ENCODE data around the gene TGM3. TPM values are rescaled to one million over a fixed set of nuclear protein-coding genes. Genes with fewer than 3 reads are reported as not detected.

Gene TGM3
- total RNA-seq, 1 donor from 2014 or later, result 1.5 TPM

- Mint-ChIP-seq H3K36me3 (no peaks in the 10 kb centered on the region), H3K4me1 (ENCODE audit: unreplicated experiment) (no peaks in the 10 kb centered on the region), H3K4me3 (no peak overlapping the region), H3K27me3 (no peaks in the 10 kb centered on the region), H3K27ac (no peak overlapping the region), H3K9me3 (no peaks in the 10 kb centered on the region)
- no peak for TF ChIP-seq CTCF (conservative IDR thresholded peaks at IDR 0.05)
- DNase-seq (ENCODE audit: extremely low spot score, unreplicated experiment), result no peak
Measured at GRCh38 chr20:2314759-2315439, 19.1 kb downstream of the TGM3 start.

GRCh38 chr20:2315440-2315778 is 19.6 kb downstream of the TGM3 start:
- Mint-ChIP-seq H3K27me3 (no peaks in the 10 kb centered on the region), H3K27ac (no peak overlapping the region), H3K4me1 (ENCODE audit: unreplicated experiment) (no peaks in the 10 kb centered on the region), H3K4me3 (no peak overlapping the region), H3K9me3 (no peaks in the 10 kb centered on the region), H3K36me3 (no peaks in the 10 kb centered on the region)
- TF ChIP-seq CTCF (conservative IDR thresholded peaks at IDR 0.05), result no peak
- no peak for DNase-seq (ENCODE audit: extremely low spot score, unreplicated experiment)

- no peaks in the 10 kb centered on the region for H3K4me1 Mint-ChIP-seq (ENCODE audit: unreplicated experiment)
- H3K27ac Mint-ChIP-seq, result no peak overlapping the region
- peaks cover 3% of the 10 kb centered on the region for H3K27me3 Mint-ChIP-seq
- TF ChIP-seq CTCF (conservative IDR thresholded peaks at IDR 0.05), result no peak
- DNase-seq (ENCODE audit: extremely low spot score, unreplicated experiment), result no peak
- H3K36me3 Mint-ChIP-seq, result no peaks in the 10 kb centered on the region
- no peaks in the 10 kb centered on the region for H3K9me3 Mint-ChIP-seq
- H3K4me3 Mint-ChIP-seq, result no peak overlapping the region
Measured at GRCh38 chr20:2316847-2317495, 21.2 kb downstream of the TGM3 start.

GRCh38 chr20:2320813-2321658 is 25.2 kb downstream of the TGM3 start:
- Mint-ChIP-seq H3K27me3 (peaks cover 13% of the 10 kb centered on the region), H3K36me3 (no peaks in the 10 kb centered on the region), H3K4me3 (no peak overlapping the region), H3K4me1 (ENCODE audit: unreplicated experiment) (no peaks in the 10 kb centered on the region), H3K27ac (no peak overlapping the region), H3K9me3 (no peaks in the 10 kb centered on the region)
- no peak for TF ChIP-seq CTCF (conservative IDR thresholded peaks at IDR 0.05)
- DNase-seq (ENCODE audit: extremely low spot score, unreplicated experiment), result no peak

- no peaks in the 10 kb centered on the region for H3K36me3 Mint-ChIP-seq
- no peak for TF ChIP-seq CTCF (conservative IDR thresholded peaks at IDR 0.05)
- H3K4me1 Mint-ChIP-seq (ENCODE audit: unreplicated experiment), result no peaks in the 10 kb centered on the region
- H3K27ac Mint-ChIP-seq, result no peak overlapping the region
- no peaks in the 10 kb centered on the region for H3K9me3 Mint-ChIP-seq
- peaks cover 16% of the 10 kb centered on the region for H3K27me3 Mint-ChIP-seq
- H3K4me3 Mint-ChIP-seq, result no peak overlapping the region
- no peak for DNase-seq (ENCODE audit: extremely low spot score, unreplicated experiment)
Measured at GRCh38 chr20:2323051-2323450, 27.2 kb downstream of the TGM3 start.
